HCT116 (cell line): ENCODE results near the gene UPK3B. TPM values are rescaled to one million over a fixed set of nuclear protein-coding genes. Genes with fewer than 3 reads are reported as not detected.

Experiments
- total RNA-seq: library from RNA; stranded (reverse); gene quantifications from one replicate; pipeline ENCODE4 v1.2.1, GENCODE V29; 2021; ENCODE audit not compliant: unreplicated experiment

UPK3B gene
- total RNA-seq, 1 experiment from 2014 or later, result 2.3 TPM

Other genes with a start within 250 kb of the UPK3B start
- gene HSPB1, start 207.9 kb upstream of the UPK3B start, total RNA-seq, result 524 TPM
- gene YWHAG, start 151.6 kb upstream of the UPK3B start, total RNA-seq, result 170 TPM
- 1.1 TPM for gene SSC4D, start 100.9 kb upstream of the UPK3B start, total RNA-seq
- gene ZP3, start 85.6 kb upstream of the UPK3B start, total RNA-seq, result 23.4 TPM
- 37.4 TPM for gene DTX2, start 48.8 kb upstream of the UPK3B start, total RNA-seq
- not detected for gene SPDYE16, start 32.7 kb downstream of the UPK3B start, total RNA-seq
- 20.1 TPM for gene POMZP3, start 116.7 kb downstream of the UPK3B start, total RNA-seq